ENCODE data around the gene RAD1. TPM values are rescaled to one million over a fixed set of nuclear protein-coding genes. Genes with fewer than 3 reads are reported as not detected.

RAD1 gene
- total RNA-seq, 4 donors from 2014 or later: 22.5 to 62.1 (median 39.6) TPM

GRCh38 chr5:34891981-34892380 lies 23.3 kb downstream of the RAD1 start:
- Histone ChIP-seq H3K9me3 (no peaks in the 10 kb centered on the region), H3K27ac (replicated peaks in 1 of 4) (no peak overlapping the region), H3K4me1 (no peaks in the 10 kb centered on the region), H3K4me3 (no peak overlapping the region), H3K27me3 (no peaks in the 10 kb centered on the region), H3K36me3 (peaks cover 0 to 8% (median 0%) of the 10 kb centered on the region in 4 donors)
- no peak for TF ChIP-seq EP300 (IDR thresholded peaks at IDR 0.05)
- peak in 1 of 2 donors; percentile 8 for TF ChIP-seq POLR2AphosphoS5 (IDR thresholded peaks at IDR 0.05)
- 55% methylated on average over 5 of the region's 5 CpGs for WGBS
- DNase-seq (ENCODE audit: extremely low spot score): no peak
- intact Hi-C loops (cut with DNase I): loop anchor here (2.0 kb wide), 1 partner anchor 369 kb away; no protein-coding TSS in a partner anchor

DNA sequence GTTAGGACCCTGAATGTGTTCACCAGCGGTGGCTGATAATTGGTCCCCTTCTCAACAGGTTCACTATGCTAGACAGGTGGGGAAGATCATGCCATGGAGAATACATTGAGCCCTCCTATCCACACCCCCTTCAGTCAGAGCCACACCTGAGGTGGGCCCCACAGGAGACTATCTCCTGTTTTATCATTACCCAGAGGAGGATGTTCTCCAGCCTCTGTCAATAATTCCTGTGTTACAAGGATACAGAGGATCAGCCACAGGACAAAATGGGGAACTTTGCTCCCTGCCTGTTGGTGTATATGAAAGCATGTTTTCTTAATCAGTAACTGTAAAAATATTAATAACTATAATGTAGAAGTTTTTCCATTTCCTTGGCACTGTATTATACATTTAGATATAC lies 25.9 kb downstream of the RAD1 start:
- H3K4me3 ChIP-seq: no peak overlapping the region
- H3K9me3 ChIP-seq: no peaks in the 10 kb centered on the region
- no peak for TF ChIP-seq EP300 (IDR thresholded peaks at IDR 0.05)
- TF ChIP-seq POLR2A (IDR thresholded peaks at IDR 0.05; ENCODE audit: low read depth): no peak
- TF ChIP-seq CTCF (IDR thresholded peaks at IDR 0.05): no peak
- no peak for TF ChIP-seq POLR2AphosphoS5 (IDR thresholded peaks at IDR 0.05)
- no peaks in the 10 kb centered on the region for H3K27me3 ChIP-seq
- H3K27ac ChIP-seq (replicated peaks in 1 of 4): no peak overlapping the region
- intact Hi-C loops (cut with DNase I): no loop called here
- H3K4me1 ChIP-seq: no peaks in the 10 kb centered on the region
- DNase-seq (ENCODE audit: extremely low spot score): no peak
- 88% methylated on average over 1 of the region's 1 CpG for WGBS
- no peaks in the 10 kb centered on the region for H3K36me3 ChIP-seq

DNA sequence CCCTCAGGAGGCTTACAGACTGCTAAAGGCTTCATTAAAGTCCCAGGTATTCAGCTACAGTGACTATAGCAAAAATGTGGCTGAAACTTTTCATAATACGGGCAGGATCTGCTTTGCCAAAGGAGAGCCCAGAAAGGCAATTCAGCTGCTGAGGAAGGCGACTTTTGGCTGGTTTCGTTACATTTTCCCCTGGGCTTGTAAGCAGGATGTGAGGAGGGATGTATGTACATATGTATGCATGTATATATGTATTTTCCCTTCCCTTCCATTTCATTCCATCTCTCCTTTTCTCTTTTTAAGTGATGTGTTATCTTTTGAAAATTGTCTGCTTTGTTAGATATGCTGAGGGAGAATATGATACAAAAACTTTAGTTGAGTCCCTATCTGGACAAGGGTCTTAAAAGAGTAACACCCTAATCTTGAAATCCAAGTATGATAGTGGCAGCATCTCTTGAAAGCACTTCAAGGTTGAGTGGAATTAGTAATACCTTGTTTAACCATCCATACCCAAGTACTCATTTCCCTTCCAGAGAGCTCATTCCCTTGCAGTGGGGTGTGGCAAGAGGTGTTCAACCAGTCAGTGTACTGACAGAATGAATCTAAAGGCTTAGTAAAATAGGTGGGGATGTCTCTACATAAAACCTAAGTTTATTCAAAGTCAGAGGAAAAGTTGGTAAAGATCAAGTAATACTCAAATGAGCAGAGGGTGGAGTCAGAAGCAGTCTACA lies 28.7 kb downstream of the RAD1 start:
- 90% methylated on average over 3 of the region's 3 CpGs for WGBS
- DNase-seq (ENCODE audit: extremely low spot score): no peak
- no peaks in the 10 kb centered on the region for H3K36me3 ChIP-seq
- H3K27me3 ChIP-seq: no peaks in the 10 kb centered on the region
- H3K4me3 ChIP-seq: no peak overlapping the region
- no peak overlapping the region for H3K27ac ChIP-seq (replicated peaks in 1 of 4)
- TF ChIP-seq POLR2A (IDR thresholded peaks at IDR 0.05; ENCODE audit: low read depth) (no peak), EP300 (IDR thresholded peaks at IDR 0.05) (no peak), CTCF (IDR thresholded peaks at IDR 0.05) (no peak), POLR2AphosphoS5 (IDR thresholded peaks at IDR 0.05) (no peak)
- no peaks in the 10 kb centered on the region for H3K9me3 ChIP-seq
- intact Hi-C loops (cut with DNase I): no loop called here
- no peaks in the 10 kb centered on the region for H3K4me1 ChIP-seq

DNA sequence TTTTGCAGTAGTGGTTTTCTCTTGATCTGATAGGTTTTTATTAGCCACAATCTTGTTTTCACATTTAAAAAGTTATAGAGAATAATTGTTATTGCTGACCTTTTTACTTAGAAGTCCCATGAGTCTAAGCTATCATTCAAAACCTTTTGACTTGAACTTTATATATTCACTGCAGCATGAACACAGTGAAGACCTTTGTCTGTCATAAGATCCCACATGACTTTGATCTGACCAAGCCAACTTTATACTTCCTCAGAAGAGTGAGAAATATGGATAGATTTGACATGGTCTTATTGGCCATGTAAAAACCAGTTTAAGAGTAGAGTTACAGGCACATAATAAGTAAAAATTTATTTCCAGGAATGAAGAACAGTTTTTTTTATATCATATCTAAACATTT lies 34.1 kb downstream of the RAD1 start:
- intact Hi-C loops (cut with DNase I): no loop called here
- H3K9me3 ChIP-seq: peaks cover 0 to 7% (median 2%) of the 10 kb centered on the region in 4 donors
- TF ChIP-seq CTCF (IDR thresholded peaks at IDR 0.05): no peak
- no peak for TF ChIP-seq EP300 (IDR thresholded peaks at IDR 0.05)
- TF ChIP-seq POLR2AphosphoS5 (IDR thresholded peaks at IDR 0.05): no peak
- no peak for TF ChIP-seq POLR2A (IDR thresholded peaks at IDR 0.05; ENCODE audit: low read depth)

GRCh38 chr5:34876275-34876674 lies 39.0 kb downstream of the RAD1 start:
- Histone ChIP-seq H3K27me3 (no peaks in the 10 kb centered on the region), H3K9me3 (peaks cover 0 to 8% (median 7%) of the 10 kb centered on the region in 4 donors), H3K27ac (replicated peaks in 1 of 4) (no peak overlapping the region), H3K4me3 (no peak overlapping the region), H3K36me3 (no peaks in the 10 kb centered on the region), H3K4me1 (no peaks in the 10 kb centered on the region)
- intact Hi-C loops (cut with DNase I): no loop called here
- TF ChIP-seq POLR2A (IDR thresholded peaks at IDR 0.05; ENCODE audit: low read depth) (no peak), POLR2AphosphoS5 (IDR thresholded peaks at IDR 0.05) (no peak), CTCF (IDR thresholded peaks at IDR 0.05) (no peak), EP300 (IDR thresholded peaks at IDR 0.05) (no peak)
- no peak for DNase-seq (ENCODE audit: extremely low spot score)

More for the DNA sequence above, 34.1 kb downstream of the RAD1 start:
- H3K27me3 ChIP-seq: no peaks in the 10 kb centered on the region
- no peaks in the 10 kb centered on the region for H3K36me3 ChIP-seq
- H3K4me1 ChIP-seq: no peaks in the 10 kb centered on the region
- no peak overlapping the region for H3K4me3 ChIP-seq
- no peak for DNase-seq (ENCODE audit: extremely low spot score)
- no peak overlapping the region for H3K27ac ChIP-seq (replicated peaks in 1 of 4)

Data from esophagus muscularis mucosa (tissue), 4 donors.